ENCODE results near the gene MALAT1.
"Not testable (repeated sequence)": the region's sequence is repeated elsewhere in the genome, so short reads cannot be mapped to it uniquely, and the experiment has no call there.

DNA sequence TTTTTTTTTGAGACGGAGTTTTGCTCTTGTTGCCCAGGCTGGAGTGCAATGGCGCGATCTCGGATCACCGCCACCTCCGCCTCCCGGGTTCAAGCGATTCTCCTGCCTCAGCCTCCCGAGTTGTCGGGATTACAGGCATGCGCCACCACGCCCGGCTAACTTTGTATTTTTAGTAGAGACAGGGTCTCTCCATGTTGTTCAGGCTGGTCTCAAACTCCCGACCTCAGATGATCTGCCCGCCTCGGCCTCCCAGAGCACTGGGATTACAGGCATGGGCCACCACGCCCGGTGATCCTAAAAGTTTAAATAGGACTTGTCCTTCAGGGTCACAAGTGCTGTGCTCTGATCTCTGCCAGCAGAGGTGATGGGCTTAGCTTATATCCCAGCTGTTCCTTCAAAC, 33.4 kb upstream of the MALAT1 start:
- TF ChIP-seq, protein P1, sequence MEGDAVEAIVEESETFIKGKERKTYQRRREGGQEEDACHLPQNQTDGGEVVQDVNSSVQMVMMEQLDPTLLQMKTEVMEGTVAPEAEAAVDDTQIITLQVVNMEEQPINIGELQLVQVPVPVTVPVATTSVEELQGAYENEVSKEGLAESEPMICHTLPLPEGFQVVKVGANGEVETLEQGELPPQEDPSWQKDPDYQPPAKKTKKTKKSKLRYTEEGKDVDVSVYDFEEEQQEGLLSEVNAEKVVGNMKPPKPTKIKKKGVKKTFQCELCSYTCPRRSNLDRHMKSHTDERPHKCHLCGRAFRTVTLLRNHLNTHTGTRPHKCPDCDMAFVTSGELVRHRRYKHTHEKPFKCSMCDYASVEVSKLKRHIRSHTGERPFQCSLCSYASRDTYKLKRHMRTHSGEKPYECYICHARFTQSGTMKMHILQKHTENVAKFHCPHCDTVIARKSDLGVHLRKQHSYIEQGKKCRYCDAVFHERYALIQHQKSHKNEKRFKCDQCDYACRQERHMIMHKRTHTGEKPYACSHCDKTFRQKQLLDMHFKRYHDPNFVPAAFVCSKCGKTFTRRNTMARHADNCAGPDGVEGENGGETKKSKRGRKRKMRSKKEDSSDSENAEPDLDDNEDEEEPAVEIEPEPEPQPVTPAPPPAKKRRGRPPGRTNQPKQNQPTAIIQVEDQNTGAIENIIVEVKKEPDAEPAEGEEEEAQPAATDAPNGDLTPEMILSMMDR (IDR thresholded peaks at IDR 0.05; ENCODE audit: low read length): not testable (repeated sequence)
- not testable (repeated sequence) for TF ChIP-seq EZH2 (optimal IDR thresholded peaks at IDR 0.05; ENCODE audit: low read depth, low read length)

All from MM.1S (cell line).